Activated gamma-delta T cell treated with anti-CD3 and anti-CD28 coated beads, Interleukin-2, amount 50 U/mL, for 16 hours (primary cell): Measurements from ENCODE around the gene SLC25A53.
"Not testable (repeated sequence)": the region's sequence is repeated elsewhere in the genome, so short reads cannot be mapped to it uniquely, and the experiment has no call there.

Source experiments
- DNase-seq: peaks from one replicate; pipeline ENCODE4 v3.0.0-alpha.2; 2020; ENCODE audit warnings: low read depth

SLC25A53 gene

GRCh38 chrX:104134583-104135261, 22.1 kb downstream of the SLC25A53 start:
- DNase-seq = no peak

- DNase-seq = no peak
These were observed 26.0 kb downstream of the SLC25A53 start for GRCh38 chrX:104130808-104131207.

GRCh38 chrX:104126856-104127255, 30.0 kb downstream of the SLC25A53 start:
- no peak for DNase-seq

GRCh38 chrX:104122829-104123228, 34.0 kb downstream of the SLC25A53 start:
- DNase-seq = no peak

- DNase-seq = no peak
These were observed 38.0 kb downstream of the SLC25A53 start for GRCh38 chrX:104118765-104119164.

- no peak for DNase-seq
These were observed 39.0 kb downstream of the SLC25A53 start for GRCh38 chrX:104117759-104118158.

- peak; percentile 23 for DNase-seq
These were observed 43.4 kb downstream of the SLC25A53 start for GRCh38 chrX:104113222-104113965.

- peak; percentile 22 for DNase-seq
These were observed 44.4 kb downstream of the SLC25A53 start, which contains the start of gene ZCCHC18 for GRCh38 chrX:104112326-104112951. Gene ZCCHC18 (plus strand): TSS chrX:104112523. CDS start chrX:104114112, 1,589 bp downstream.

GRCh38 chrX:104110491-104111240, 46.1 kb downstream of the SLC25A53 start:
- not testable (repeated sequence) for DNase-seq

GRCh38 chrX:104108955-104109354, 47.9 kb downstream of the SLC25A53 start:
- DNase-seq = no peak

- DNase-seq = no peak
These were observed 51.2 kb downstream of the SLC25A53 start for GRCh38 chrX:104105330-104106262.

GRCh38 chrX:104104676-104105075, 52.1 kb downstream of the SLC25A53 start:
- DNase-seq = no peak

- DNase-seq = no peak
These were observed 57.9 kb downstream of the SLC25A53 start for GRCh38 chrX:104098919-104099318.

GRCh38 chrX:104098151-104098808, 58.5 kb downstream of the SLC25A53 start:
- peak; percentile 20 for DNase-seq

GRCh38 chrX:104085919-104086318, 70.9 kb downstream of the SLC25A53 start:
- DNase-seq = no peak

GRCh38 chrX:104085477-104085876, 71.3 kb downstream of the SLC25A53 start:
- DNase-seq = no peak

GRCh38 chrX:104084534-104085277, 72.1 kb downstream of the SLC25A53 start:
- DNase-seq = no peak

- no peak for DNase-seq
These were observed 72.7 kb downstream of the SLC25A53 start for GRCh38 chrX:104084063-104084462.

GRCh38 chrX:104077854-104078253, 79.0 kb downstream of the SLC25A53 start:
- not testable (repeated sequence) for DNase-seq
